ENCODE data around the gene WDR35.

WDR35 gene

DNA sequence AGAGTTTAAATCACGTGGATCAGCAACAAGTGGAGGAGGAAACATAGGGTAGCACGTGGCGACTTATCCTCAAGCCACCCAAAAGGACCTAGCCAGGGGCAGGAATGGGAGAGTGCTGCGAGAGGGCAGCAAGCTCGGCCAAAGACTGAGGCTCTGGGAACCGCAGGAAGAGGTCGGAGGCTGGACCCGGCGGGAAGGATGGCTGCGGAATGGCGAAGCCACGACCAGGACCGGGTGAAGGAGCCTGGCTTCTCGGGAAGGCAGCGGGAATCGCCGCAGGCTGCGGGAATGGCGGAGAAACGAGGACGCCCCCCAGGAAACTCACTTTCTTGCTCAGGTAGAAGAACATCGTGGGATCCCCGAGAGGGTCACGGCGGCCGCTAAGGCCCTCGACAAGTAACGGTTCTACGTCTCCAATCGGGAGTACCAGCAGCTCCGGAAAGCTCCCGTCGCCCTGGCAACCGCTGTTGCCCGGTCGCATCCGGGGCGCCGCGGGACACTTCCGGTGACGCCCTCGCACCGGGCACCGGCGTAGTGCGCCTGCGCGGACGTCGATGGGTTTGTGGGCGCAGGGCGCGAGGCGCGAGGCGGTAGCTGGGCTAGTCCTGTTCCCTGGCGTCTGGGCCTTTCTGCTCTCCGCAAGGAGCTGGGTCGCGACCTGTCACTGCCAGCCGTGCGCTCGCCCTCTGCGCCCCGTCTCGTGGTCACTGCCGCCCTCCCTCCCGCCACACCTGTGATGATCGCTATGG lies at the start of gene WDR35:
Gene WDR35, minus strand, starts transcription at position 439 of the 749 bp plus-strand sequence. Its CDS starts 90 bp downstream, at position 349.
- DNase-seq = peak; percentile 71 to 84 (median 81)

DNA sequence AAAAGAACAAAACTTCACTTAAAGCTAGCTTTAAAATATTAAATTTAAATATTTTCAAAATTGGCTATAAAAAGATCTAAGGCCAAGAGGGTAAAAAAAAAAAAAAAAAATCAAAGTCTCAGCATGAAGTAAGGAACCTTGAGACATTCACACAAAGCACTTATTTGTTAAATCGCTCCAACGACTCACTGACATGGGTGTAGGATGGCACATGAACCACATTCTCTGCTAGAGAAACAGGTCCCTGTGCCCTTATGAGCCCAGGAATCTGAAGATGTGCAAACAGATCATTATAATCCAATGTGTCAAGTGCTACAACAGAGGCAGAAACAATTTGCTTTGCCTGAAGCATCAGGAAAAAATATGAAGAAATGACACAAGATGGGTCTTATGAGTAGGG lies 47.8 kb upstream of the WDR35 start:
- no peak for DNase-seq

DNA sequence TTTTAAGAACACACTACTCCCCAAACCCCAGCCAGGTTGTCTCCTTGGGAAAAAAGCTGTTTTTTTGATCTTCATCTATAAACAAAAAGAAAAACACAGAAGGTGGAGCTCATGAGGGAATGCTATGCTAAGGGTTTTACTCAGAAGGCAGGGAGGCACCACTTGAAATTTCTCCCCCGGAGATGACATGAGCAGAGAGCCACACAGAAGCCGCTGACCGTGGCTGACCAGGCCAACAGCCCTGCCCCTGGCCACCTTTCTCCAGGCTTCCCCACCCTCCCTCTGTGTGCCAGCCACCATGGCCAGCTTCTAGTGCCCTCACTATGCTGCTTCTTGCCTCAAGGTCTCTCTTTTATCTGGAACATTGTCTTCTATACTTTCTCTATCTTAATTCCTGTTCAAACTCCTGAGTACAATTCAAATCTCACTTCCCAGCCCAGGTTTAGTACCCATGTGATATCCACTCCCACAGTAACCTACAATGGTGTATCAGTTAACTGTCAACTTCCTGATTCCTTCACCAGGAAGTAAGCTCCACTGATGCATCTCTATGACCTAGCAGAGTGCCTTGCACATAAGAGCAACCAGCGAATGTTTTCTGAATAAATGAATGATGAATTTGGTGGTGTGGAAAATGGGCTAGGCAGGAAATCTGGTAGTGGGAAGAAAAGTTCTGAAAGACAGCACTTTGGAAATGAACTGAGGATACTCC lies 46.2 kb upstream of the WDR35 start:
- DNase-seq = no peak

DNA sequence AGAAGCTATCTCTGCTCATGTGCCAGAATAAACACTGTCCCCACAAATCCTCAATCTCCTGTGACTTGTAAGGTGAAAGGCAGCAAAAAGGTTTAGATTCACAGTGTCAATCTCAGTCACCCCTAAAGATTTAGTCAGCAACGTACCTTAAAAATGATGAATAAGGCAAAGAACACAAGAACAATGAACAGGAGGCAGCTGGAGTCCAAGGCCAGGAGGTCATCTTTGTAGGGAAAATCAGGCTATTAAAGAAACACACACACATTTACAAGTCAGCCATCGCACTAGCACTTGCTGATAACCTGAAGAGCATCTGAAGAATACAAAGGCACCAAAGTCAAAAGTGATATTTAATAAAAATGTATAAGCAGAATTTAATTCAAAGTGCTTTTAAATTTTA lies 44.9 kb upstream of the WDR35 start:
- no peak for DNase-seq

DNA sequence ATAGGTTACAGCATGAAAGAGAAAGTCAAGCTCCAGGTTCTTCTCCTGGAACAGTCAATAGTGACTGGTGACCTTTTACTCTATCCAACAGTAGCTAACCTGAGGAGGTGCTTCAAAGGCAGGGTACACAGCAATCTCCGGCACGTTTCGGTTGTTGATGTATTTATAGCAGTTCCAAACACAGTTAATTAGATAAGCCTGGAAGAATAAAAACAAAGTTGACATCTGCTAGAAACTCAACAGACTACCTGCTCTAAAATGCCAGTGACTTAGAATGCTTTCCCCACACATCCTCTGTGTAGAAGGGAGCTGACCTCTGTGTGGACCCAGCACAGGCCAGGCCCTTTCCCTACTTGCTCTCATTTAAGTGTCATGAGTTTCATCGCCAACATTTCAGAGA lies 44.3 kb upstream of the WDR35 start:
- DNase-seq = no peak

DNA sequence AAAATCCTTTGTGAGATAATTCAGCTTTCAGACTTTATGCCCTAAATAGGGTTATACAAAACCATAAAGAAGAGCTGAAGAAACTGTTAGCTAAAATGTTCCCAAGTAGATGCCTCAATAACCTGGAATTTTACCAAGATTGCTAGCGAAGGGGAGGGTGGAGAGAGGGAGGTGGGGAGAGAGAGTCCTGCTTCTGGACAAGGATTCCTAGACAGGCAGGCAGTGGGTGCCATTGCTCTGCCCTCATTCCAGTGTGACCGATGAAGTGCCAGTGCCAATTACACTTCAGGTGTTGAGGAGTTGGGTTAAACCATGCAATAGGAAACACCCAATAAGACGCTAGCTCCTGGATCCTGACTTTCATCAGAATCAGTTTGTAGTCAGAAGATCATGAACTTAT lies 43.4 kb upstream of the WDR35 start:
- DNase-seq = no peak

DNA sequence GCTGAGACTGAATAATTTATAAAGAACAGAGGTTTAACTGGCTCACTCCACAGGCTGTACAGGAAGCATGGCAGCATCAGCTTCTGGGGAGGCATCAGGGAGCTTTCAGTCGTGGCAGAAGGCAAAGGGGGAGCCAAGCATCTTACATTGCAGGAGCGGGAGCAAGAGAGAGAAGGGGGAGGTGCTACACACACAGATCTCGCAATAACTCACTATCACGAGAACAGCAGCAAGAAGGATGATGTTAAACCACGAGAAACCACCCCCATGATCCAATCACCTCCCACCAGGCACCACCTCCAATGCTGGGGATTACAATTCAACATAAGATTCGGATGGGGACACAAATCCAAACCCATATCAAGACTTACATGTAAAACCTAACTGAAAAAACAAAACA lies 40.3 kb upstream of the WDR35 start:
- DNase-seq = no peak

DNA sequence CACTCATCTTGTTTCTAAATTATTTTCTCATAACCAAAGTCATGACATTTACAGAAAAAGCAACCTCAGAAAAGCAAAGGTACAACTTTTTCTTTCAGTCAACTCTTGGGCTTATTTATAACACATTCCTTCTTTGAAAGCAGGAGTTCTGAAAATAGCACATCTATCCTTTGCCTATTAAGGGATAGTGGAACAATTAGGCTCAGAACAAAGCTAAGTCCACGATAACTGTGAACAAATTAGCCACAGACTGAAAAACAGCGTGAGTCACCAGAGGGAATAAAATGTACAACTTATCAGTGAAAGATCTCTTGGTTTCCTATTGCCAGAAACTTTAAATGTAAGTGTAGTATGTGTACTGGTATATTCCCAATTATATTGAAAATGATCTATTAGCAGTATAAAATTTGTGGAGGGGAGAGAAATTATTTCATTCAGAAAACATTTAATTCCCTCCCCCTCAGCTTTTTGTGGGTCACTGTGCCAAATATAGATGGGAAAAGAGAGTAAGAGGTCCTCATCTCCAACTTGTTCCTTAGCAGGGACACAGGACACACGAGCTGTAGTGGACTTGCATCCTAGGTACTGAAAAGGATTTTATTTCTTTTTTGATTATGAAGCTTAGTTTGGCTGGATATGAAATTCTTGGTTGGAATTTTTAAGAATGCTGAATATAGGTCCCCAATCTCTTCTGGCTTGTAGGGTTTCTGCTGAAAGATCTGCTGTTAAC lies 38.0 kb upstream of the WDR35 start:
- DNase-seq = no peak

DNA sequence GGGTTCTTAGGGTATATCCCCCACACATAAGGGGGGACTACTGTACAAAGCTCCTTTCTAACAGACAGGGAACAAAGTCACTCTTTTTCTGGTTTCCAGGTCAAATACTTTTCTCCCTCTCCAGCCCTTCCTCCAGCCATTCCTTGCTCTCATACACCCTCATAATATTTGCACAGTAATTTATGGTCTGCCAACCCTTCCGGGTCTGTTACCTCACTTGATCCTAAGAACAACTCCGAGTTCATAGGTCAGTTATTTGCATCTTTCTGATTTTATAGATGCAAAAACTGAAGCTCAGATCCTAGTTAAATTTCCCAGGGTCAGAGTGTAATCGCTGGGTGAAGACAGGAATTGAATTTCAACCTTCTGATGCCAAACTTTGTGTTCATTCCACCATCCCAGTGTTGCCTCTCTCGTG lies 37.4 kb upstream of the WDR35 start:
- no peak for DNase-seq

DNA sequence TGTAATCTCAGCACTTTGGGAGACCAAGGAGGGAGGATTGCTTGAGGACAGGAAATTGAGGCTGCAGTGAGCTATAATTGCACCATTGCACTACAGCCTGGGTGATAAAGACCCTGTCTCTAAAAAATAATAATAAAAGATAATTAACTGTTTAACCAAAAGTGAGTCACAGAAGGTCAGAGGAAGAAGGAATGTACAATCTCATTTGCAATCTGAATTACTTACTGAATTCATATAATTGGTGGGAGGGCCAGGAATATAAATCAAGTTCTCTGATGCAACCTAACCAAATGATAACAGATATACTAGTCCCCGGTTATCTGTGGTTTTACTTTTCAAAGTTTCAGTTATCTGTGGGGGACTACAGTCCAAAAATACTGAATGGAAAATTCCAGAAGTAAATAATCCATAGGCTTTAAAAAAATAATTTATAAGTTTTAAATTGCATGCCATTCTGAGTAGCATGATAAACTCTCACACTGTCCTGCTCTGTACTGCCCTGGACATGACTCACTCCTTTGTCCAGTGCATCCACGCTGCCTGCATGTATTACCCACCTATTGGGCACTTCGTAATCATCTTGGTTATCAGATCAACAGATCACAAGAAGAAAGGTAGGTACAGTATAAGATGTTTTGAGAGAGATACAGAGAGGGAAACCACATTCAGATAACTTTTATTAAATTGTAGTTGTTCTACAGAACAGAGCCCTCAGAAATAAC lies 35.3 kb upstream of the WDR35 start:
- no peak for DNase-seq

DNA sequence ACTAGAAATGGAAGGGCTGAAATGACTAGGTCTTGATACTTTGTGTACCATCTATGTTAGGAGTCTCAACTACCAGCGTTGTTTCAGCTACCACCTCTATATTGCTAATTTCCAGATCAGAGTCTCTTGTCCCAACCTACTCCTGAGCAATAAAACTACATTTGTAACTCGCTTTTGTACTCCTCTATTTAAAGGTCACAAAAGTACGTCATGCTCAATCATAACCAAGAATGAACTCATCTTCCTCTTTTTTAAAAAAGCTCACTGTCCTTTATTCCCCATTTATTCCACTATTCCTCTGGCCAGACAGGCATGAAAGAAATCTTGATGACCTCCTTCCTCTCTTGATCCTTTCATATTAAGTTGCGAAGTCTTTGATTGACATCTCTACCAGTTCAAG lies 33.8 kb upstream of the WDR35 start:
- no peak for DNase-seq

DNA sequence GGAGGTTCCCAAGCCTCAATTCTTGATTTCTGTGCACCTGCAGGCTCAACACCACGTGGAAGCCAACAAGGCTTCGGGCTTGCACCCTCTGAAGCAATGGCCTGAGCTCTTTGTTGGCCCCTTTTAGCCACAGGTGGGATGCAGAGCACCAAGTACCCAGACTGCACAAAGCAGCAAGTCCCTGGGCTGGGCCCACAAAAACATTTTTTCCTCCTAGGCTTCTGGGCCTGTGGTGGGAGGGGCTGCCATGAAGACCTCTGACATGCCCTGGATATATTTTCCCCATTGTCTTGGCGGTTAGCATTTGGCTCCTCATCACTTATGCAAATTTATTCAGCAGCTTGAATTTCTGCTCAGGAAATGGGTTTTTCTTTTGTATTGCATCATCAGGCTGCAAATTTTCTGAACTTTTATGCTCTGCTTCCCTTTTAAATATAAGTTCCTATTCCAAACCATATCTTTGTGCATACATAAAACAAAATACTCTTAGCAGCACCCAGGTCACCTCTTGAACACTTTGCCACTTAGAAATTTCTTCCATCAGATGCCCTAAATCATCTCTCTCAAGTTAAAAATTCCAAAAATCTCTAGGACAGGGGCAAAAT lies 31.6 kb upstream of the WDR35 start:
- no peak for DNase-seq

DNA sequence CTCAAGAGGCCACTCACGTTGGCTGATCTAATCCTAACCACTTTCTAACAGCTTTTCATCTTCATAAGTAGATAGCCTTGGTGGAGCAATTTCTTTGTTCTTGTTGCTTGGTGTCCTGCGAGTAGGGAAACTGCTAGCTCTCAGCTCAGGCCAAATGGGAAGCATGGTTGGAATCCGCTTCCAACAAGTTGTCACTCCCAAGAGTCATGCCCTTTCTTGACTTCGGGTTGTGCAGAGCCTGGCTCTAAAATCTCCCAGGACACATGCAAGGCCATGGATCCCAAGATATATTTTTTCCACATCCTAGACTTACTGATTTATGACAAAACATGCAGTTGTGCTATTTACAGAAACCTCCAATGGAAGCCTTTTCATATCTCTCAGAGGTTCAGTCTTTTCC lies 29.8 kb upstream of the WDR35 start:
- DNase-seq = no peak

DNA sequence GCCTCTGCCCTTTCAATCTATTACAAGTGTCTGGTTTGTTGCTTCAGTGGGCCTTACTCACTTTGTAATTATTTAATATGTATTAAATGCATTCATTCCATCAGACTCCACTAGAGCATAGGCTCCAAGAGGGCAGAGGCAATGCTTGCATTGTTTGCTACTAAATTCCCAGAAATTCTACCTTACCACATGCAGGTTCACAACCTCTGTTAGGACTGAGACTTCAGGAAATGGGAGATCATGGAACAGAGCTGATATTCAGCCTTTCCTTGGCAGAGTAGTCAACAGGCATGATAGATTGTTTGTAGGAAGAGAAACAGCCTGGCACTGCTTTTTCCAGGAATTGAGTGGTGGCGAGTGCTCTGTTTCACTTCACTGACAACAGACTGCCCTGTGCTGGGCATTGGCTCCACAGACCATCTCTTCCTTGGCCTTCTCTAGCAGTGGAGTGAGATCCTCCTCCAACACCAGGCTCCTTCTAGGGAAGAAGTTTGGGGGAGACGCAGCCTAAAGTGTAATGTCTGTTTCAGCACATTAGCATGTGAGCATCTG lies 28.8 kb upstream of the WDR35 start:
- no peak for DNase-seq

DNA sequence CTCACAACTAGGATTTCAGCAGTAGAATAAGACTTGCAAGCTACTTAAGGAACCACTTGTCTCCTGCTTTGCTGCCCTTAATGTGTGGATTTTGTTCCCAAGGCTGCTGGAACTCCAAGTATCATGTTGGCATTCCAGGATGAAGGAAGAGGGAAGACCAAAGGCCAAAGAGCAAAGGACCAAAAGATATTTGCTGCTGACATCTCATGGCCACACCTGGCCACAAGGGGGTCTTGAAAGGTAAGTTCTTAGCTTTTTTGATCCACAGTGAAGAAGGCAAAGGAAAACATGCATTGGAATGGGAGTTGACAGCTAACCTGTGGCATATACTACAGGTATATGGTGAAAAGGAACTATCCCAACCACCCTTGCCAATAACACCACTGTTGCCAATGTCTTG lies 26.4 kb upstream of the WDR35 start:
- DNase-seq = no peak

DNA sequence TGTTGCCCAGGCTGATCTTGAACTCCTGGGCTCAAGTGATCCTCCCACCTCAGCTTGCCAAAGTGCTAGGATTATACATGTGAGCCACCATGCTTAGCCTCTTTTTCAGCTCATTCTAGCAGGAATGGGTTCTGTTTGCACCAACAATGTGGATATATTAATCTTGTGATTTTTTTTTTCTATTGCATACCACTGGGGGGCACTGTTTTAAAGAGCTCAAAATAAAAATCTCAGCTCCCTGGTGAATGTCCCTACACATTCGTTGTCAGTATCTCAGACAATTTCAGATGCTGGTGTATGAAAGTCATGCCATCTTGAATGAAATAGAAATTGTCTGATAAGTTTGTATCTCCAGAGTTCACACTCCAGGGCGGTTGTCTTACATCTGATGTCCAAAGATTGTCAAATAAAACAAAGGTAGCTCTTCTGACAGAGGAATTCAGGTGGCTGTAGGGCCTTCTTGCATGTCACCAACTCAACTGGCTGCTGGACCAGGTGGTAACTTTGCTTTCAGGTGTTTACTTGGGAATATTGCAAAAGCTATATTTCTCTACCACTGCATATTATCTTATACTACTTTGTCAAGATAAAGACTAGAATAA lies 25.7 kb upstream of the WDR35 start:
- no peak for DNase-seq

DNA sequence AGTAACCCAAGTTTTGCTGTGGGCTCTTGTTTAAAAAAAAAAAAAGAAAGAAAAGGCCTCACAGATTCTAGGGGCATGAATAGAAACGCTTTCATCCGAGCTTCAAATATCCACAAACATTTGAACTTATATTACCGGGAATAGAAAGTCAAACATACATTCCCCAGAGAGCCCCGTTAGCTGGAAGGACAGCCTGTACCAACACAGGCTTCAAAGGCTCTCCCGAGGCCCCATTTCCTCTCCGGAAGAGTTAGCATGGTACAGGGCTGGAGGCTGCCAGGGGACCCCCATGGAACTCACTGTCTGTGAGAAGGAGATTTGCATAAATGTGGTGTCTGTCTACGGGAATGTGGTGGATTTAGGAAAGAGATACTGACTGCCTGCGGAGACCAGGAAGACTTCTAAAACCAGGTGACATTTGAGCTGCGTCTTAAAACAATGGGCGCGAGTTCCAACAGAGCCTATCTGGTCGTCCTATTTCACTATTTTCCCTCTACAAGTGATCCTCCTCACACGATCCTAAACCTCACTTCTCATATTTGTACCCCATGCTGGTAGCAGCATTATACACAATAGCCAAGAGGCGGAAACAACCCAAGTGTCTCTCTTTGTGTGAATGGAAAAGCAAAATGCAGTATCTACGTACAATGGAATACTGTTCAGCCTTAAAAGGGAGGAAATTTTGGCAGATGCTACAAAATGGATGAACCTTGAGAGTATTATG lies 23.4 kb upstream of the WDR35 start:
- DNase-seq = no peak

DNA sequence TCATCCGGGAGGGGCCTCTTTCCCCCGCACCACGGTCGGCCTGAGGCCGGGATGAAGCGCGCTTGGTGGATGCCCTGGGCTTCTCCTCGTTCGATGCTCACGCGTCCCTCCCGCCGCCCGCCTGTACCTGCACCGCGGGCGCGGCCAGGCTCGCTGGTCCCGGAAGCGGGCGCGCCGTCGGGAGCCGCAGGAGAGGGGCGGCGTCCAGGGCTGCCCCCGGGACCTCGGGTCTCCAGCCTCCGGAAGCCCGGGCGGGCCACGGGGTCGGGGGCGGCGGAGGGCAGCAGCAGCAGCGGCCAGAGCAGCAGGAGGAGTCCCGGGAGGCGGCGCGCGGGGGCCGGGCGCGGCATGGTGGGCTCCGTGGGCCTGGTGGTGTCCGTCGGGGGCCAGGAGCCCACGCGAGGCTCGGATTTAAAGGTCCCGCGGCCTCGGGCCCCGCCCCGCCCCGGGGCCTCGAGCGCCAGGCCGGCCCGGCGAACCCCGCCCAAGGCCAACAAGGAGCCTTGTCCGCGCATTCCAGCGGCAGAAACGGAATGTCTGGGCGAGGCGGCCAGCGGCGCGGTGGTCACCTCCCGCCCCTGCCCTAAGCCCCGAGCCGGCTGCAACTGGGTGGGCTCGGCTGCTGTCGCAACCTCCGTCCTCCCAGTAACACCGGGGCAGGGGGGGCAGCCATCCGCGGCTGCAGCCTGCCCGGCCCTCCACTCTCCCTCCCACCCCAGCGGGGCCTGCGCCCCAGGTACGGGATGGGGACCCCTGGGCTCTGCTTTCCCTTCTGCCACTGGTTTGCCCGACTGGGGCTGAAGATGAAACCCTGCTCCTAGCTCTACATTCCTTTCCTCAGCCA lies 22.6 kb upstream of the WDR35 start, which contains the start of gene MATN3:
Gene MATN3, minus strand, starts transcription at position 387 of the 844 bp plus-strand sequence. Its CDS starts 37 bp downstream, at position 350.
- no peak for DNase-seq

DNA sequence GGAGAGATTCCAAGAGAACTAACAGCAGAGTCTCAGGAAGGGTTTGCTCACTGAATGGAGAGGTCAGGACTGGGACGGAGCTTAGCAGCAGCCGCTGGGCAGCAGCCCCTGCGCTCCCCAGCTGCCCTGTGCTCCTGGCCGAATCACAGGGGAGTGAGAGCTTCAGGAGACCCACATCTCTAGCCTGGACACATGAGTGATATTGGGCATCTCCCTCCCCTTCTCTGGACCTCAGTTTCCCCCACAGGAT lies 22.1 kb upstream of the WDR35 start:
- DNase-seq = no peak

DNA sequence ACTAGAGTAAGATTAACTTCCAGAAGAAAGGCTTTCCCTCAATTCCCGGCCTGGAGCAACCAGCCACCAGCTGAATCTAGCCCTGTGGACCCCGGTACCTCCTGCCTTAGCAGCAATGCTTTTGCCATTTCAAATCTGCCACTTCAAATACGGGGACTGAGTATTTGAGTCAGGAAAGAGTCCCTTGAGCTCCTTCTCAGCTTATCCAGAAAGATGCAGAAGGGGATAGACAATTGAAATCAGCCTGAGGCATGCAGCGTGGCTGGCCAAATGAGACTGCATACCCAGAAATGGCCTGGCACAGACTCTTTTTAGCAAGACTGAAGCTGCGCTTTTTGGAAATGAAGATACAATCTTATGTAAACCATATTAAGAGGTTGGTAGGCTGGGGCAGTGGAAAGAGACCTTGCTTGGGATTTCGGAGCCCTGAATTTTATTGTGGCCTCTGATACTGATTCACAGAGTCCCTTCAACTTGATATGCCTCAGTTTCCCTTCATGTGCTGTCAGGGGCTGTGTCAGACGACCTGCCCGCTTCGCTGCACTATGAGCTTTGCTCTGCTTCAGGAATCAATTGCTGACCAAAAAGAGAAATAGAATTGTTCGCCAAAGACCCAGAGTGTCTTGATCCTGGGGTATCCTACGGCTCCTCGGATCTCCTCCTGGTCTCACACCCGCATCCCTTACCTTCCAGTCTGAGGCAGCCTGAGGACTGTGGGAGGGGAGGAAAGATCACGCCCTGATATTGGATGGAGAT lies 21.5 kb upstream of the WDR35 start:
- DNase-seq = no peak

All from activated naive CD4-positive, alpha-beta T cell (primary cell).